ENCODE measurements around the gene ZNF618.

The ZNF618 gene

GRCh38 chr9:113978725-113979342 is 102.7 kb downstream of the ZNF618 start:
- no peak overlapping the region for H3K27ac ChIP-seq (ENCODE audit: poor library complexity, severe bottlenecking)
- DNase-seq (ENCODE audit: low spot score): no peak
- no peaks in the 10 kb centered on the region for H3K9me3 ChIP-seq (ENCODE audit: severe bottlenecking)

GRCh38 chr9:113979343-113980127 is 103.4 kb downstream of the ZNF618 start:
- H3K4me3 ChIP-seq (ENCODE audit: severe bottlenecking): no peak overlapping the region
- H3K36me3 ChIP-seq (ENCODE audit: low read depth): no peaks in the 10 kb centered on the region; the same call in 1 of the 2 replicates
- no peaks in the 10 kb centered on the region for H3K27me3 ChIP-seq (ENCODE audit: insufficient read depth, poor library complexity, severe bottlenecking)
- H3K9me3 ChIP-seq (ENCODE audit: severe bottlenecking): no peaks in the 10 kb centered on the region
- no peak for TF ChIP-seq CTCF (IDR thresholded peaks at IDR 0.05; ENCODE audit: poor library complexity, severe bottlenecking)
- ATAC-seq (ENCODE audit: low read depth) (no peak), DNase-seq (ENCODE audit: low spot score) (no peak)
- no peaks in the 10 kb centered on the region for H3K4me1 ChIP-seq (ENCODE audit: insufficient read depth, poor library complexity, severe bottlenecking)
- no peak overlapping the region for H3K27ac ChIP-seq (ENCODE audit: poor library complexity, severe bottlenecking)

More at GRCh38 chr9:113978725-113979342, 102.7 kb downstream of the ZNF618 start:
- Histone ChIP-seq H3K4me1 (ENCODE audit: insufficient read depth, poor library complexity, severe bottlenecking) (no peaks in the 10 kb centered on the region), H3K27me3 (ENCODE audit: insufficient read depth, poor library complexity, severe bottlenecking) (no peaks in the 10 kb centered on the region), H3K36me3 (ENCODE audit: low read depth) (no peaks in the 10 kb centered on the region; the same call in 1 of the 2 replicates), H3K4me3 (ENCODE audit: severe bottlenecking) (no peak overlapping the region)
- no peak for TF ChIP-seq CTCF (IDR thresholded peaks at IDR 0.05; ENCODE audit: poor library complexity, severe bottlenecking)
- ATAC-seq (ENCODE audit: low read depth): no peak

- no peak for TF ChIP-seq CTCF (IDR thresholded peaks at IDR 0.05; ENCODE audit: poor library complexity, severe bottlenecking)
- Histone ChIP-seq H3K36me3 (ENCODE audit: low read depth) (no peaks in the 10 kb centered on the region; the same call in 1 of the 2 replicates), H3K27ac (ENCODE audit: poor library complexity, severe bottlenecking) (no peak overlapping the region)
Observed at GRCh38 chr9:113984639-113985380, 108.7 kb downstream of the ZNF618 start.

GRCh38 chr9:113985968-113986585 is 110.0 kb downstream of the ZNF618 start:
- Histone ChIP-seq H3K36me3 (ENCODE audit: low read depth) (no peaks in the 10 kb centered on the region), H3K27me3 (ENCODE audit: insufficient read depth, poor library complexity, severe bottlenecking) (no peaks in the 10 kb centered on the region), H3K4me1 (ENCODE audit: insufficient read depth, poor library complexity, severe bottlenecking) (no peaks in the 10 kb centered on the region), H3K27ac (ENCODE audit: poor library complexity, severe bottlenecking) (no peak overlapping the region), H3K9me3 (ENCODE audit: severe bottlenecking) (no peaks in the 10 kb centered on the region), H3K4me3 (ENCODE audit: severe bottlenecking) (no peak overlapping the region)
- DNase-seq (ENCODE audit: low spot score) (no peak), ATAC-seq (ENCODE audit: low read depth) (no peak)
- no peak for TF ChIP-seq CTCF (IDR thresholded peaks at IDR 0.05; ENCODE audit: poor library complexity, severe bottlenecking)

More at GRCh38 chr9:113984639-113985380, 108.7 kb downstream of the ZNF618 start:
- ATAC-seq (ENCODE audit: low read depth) (no peak), DNase-seq (ENCODE audit: low spot score) (no peak)
- Histone ChIP-seq H3K27me3 (ENCODE audit: insufficient read depth, poor library complexity, severe bottlenecking) (no peaks in the 10 kb centered on the region), H3K4me3 (ENCODE audit: severe bottlenecking) (no peak overlapping the region), H3K9me3 (ENCODE audit: severe bottlenecking) (no peaks in the 10 kb centered on the region), H3K4me1 (ENCODE audit: insufficient read depth, poor library complexity, severe bottlenecking) (no peaks in the 10 kb centered on the region)
